GM15510 (cell line): ENCODE data around the gene DEFB132.
A peak's percentile ranks its signal among the peaks of the same experiment; 100 is the strongest.

ENCODE experiments used
- POLR2A ChIP-seq: IDR thresholded peaks from 3 replicates; pipeline ENCODE4 v1.6.1; 2011; ENCODE audit warnings: borderline replicate concordance; ENCODE audit not compliant: insufficient read length; ENCODE audit errors: extremely low read depth

DEFB132 gene

GRCh38 chr20:251354-251753 is 6.2 kb upstream of the DEFB132 start:
- TF ChIP-seq POLR2A, result no peak

DNA sequence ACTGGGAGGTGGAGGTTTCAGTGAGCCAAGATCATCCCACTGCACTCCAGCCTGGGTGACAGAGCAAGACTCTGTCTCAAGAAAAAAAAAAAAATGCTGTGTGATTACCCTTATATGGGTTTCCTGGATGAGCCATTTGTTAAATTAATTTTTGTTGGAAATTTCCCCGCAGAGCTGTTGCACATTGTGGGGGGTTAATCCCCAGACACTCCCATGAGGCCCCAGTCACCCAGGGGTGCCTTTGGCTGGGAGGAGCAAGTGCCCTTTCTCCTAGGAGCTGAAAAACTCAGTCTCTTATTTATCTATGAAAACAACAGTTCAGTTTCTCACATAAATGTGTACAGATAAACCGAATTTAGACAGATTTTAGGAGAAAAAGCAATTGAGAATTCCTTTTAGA is 4.7 kb upstream of the DEFB132 start:
- TF ChIP-seq POLR2A, result no peak

DNA sequence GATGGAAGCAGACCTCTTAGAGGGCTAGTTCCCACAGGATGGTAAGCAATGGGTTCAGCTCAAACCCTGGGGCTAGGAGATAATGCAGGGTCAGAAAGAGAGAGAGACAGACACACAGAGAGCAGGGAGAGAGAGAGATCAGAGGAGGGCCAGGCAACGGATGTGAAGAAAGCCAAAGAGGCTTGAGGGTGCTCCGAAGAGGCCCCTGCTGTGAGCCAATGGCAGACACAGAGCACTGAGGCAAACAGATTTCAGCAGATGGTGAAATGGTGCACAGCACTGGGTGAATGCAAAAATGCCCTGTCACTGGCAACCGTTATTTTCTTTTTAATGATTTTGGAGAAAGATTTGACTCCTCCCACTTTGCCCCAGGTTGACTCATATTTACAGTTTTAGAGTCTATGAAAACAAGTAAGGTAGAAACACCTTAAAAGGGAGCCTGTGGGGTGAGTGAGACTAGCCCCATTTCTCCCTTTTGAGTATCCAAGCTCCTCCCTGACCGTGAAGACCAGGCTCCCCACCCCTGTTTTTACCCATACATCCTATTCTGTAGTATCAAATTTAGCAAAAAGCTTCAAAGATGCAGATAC is 840 bp downstream of the DEFB132 start:
- TF ChIP-seq POLR2A, result no peak

DNA sequence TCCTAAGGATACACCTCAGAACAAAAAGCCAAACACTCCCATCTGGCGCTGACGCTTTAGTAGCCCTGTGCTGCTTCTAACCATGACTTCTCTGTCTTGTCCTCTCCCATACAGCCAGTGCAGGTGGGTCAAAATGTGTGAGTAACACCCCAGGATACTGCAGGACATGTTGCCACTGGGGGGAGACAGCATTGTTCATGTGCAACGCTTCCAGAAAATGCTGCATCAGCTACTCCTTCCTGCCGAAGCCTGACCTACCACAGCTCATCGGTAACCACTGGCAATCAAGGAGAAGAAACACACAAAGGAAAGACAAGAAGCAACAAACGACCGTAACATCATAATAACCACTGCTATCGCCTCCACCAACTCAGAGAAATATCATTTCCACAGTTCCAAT is 1.4 kb downstream of the DEFB132 start:
- no peak for TF ChIP-seq POLR2A

- TF ChIP-seq POLR2A, result no peak
Observed at GRCh38 chr20:259981-260380, 2.5 kb downstream of the DEFB132 start.

DNA sequence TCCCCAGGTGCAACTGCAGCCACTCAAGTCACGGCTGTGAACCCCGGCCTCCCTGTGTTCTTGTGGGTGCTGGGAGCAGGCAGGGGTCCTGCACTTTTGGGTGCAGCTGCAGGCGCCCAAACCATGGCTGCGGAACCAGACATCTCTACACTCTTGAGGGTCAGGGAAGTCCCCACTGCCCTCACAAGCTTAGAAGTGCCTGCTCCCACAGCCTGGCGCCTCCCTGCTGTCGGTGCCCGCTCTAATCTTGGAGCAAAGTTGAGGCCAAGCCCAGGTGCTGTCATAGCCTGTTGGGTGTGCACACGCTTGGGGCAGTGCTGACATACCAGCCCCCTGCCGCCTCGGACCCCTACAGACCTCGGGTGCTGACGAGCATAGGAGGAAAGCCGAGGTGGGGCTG is 6.2 kb downstream of the DEFB132 start:
- no peak for TF ChIP-seq POLR2A

DNA sequence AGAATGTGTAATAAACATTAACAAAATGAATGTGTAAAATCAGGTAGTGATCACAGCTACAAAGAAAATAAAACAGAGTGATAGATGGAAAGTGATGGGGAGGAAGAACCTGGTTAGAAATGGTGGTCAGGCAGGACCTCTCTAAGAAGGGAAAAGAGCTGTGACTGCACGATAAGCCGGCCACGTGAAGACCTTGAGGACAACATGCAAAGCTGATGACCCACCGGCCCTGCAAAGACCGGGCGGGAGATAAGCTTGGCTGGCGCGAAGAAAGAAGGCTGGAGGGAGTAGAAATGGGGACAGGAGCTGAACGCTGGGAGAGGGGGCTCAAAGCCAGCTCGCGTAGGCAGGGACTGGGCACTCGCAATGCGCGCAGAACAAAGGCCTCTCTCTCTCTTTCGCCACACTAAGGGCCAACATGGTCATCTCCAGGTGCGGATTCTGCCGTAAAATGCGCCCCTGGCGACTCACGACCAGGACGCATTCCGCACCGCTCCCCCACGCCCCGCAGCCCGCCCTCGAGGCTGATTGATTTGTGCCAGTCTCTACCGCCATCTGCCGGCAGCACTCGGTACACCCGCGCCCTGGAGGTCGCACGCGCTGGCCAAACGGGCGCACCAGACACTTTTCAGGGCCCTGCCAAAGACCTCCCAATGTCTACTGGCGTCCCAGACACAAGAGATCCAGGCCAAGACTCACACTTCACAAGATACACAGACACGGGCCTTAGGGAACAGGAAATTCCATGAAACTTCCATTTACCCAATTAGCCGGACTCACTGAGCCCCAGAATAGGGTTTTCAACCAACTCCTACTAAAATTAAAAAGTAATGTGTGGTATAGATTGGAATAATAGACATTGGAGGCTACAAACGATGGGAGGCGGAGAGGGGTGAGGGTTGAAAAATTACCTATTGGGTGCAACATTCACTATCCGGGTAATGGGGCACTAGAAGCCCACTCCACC is 9.4 kb downstream of the DEFB132 start:
- TF ChIP-seq POLR2A, result peak; percentile 55

- no peak for TF ChIP-seq POLR2A
Observed at GRCh38 chr20:270517-270916, 13.0 kb downstream of the DEFB132 start.

- no peak for TF ChIP-seq POLR2A
Observed at GRCh38 chr20:271069-271468, 13.5 kb downstream of the DEFB132 start.

DNA sequence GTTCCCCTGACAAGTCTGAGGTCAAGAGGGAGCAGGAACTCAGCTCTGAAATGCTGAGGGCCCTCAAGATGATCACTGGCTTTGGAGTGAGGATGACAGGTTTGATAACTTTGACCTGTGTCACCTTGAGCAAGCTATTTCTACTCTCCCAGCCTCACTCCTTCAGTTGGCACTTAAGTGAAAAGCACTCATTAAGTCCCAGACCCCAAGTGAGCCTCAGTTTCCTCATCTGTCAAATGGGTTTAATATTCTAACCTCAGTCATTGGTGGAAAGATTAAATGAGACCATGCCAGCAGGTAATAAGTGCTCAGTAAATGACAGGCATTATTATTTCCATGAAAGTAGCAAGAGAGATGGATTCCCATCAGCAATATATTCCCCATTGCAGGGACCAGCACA is 14.0 kb downstream of the DEFB132 start:
- TF ChIP-seq POLR2A, result no peak

GRCh38 chr20:272718-273117 is 15.2 kb downstream of the DEFB132 start:
- no peak for TF ChIP-seq POLR2A

DNA sequence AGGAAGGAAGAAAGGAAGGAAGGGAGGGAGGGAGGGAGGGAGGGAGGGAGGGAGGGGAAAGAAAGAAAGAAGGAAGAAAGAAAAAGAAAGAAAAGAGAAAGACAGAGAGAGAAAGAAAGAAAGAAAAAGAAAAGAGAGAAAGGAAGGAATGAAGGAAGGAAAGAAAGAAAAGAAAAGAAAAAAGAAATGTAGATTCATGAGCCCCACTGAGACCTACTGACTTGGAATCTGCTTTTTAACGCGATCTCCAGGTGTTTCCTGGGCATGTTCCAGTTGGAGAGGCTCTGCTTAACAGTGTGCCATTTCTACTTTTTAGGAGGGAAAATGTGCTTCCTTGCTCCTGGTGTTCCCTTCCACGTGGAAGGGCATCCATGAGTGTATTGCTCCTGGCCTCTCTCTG is 16.4 kb downstream of the DEFB132 start:
- no peak for TF ChIP-seq POLR2A

GRCh38 chr20:275791-276190 is 18.3 kb downstream of the DEFB132 start:
- no peak for TF ChIP-seq POLR2A

DNA sequence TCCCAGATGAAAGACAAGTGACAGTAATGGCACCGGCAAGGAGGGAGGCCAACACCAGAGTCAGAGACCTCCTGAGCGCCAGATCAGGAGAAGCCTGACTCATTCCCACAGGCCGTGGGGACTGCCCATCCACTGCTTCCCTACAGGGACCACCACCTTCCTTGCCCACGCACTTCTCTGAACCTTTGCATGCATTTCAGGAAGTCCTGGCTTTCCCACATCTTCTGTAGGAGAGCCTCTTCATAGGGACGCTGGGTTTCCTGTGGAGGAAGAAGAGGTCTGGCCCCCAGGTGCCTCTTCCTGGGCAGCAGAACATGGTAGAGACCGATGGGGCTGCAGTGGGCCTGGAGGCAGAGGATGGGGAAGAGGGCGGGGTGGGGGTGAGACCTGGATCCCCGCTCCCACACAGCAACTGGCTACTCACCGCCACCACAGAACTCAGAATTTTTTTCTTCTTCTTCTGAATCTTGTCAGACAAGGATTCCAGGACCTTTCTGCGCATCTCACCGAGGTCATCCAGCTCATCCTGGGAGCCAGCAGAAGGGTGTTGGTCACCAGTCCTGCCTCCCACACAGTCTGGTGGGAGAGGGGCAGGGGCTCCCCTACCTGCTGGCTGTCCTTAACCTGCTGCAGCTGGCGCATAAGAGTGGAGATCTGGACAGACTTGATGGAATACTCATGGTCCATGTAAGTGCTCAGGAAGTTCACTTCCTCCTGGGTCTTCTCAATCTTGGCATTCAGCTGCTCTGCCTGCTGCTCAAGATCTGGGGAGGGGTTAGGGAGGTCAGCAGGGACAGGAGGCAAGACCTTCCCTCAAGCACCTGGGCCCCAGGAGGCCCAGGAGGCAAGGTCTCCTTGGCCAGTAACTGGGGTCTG is 19.3 kb downstream of the DEFB132 start:
- no peak for TF ChIP-seq POLR2A

GRCh38 chr20:277496-277781 is 19.9 kb downstream of the DEFB132 start:
- TF ChIP-seq POLR2A, result no peak

GRCh38 chr20:278181-278580 is 20.7 kb downstream of the DEFB132 start:
- TF ChIP-seq POLR2A, result no peak
